ENCODE measurements around the gene NRDC. TPM values are rescaled to one million over a fixed set of nuclear protein-coding genes. Genes with fewer than 3 reads are reported as not detected.

NRDC gene
- total and polyA plus RNA-seq, 2 of the 8 experiments (the other 6 are each of a cell fraction or from before 2014, with no cell fraction given) = 70.2 to 182 TPM

GRCh38 chr1:51837243-51837642, 41.3 kb downstream of the NRDC start:
- no peaks in the 10 kb centered on the region for H3K9me3 ChIP-seq (ENCODE audit: insufficient read depth in 2 of 2, low read depth in 1 of 2, low read length in 1 of 2)
- no peak overlapping the region for H4K5ac ChIP-seq (ENCODE audit: insufficient read length, low read depth, low read length)
- ChIA-PET POLR2A (ENCODE audit: partially characterized antibody) (interaction anchor here (1.2 kb wide), 1 partner anchor 43 kb away, joined by 3 read pairs; no protein-coding TSS in a partner anchor), CTCF (ENCODE audit: partially characterized antibody) (no interaction called here)
- no peak overlapping the region for H4K8ac ChIP-seq (ENCODE audit: extremely low read depth, insufficient read depth, low read length)
- no peaks in the 10 kb centered on the region for H4K20me1 ChIP-seq (replicated peaks in 1 of 2; ENCODE audit: control insufficient read depth in 1 of 2, insufficient read depth in 2 of 2, low read length in 2 of 2)
- DNase-seq (ENCODE audit: low read depth in 1 of 2, low spot score in 2 of 2) (no peak), FAIRE-seq (no peak)
- H3K27me3 ChIP-seq (replicated peaks in 1 of 4; ENCODE audit: control insufficient read depth in 3 of 4, extremely low read depth in 1 of 4, insufficient read depth in 3 of 4, low read length in 3 of 4) = no peaks in the 10 kb centered on the region
- peaks cover 8 to 32% (median 13%) of the 10 kb centered on the region in 4 experiments; a peak in 7 of 8 replicates for H3K36me3 ChIP-seq (ENCODE audit: control insufficient read depth in 2 of 4, insufficient read depth in 4 of 4, low read length in 3 of 4)
- no peak overlapping the region for H3K14ac ChIP-seq (ENCODE audit: insufficient read length)
- no peak overlapping the region for H4K91ac ChIP-seq (replicated peaks; ENCODE audit: insufficient read length, low read length)
- no peak overlapping the region for H3K27ac ChIP-seq (ENCODE audit: low read depth, low read length)
- no peak overlapping the region for H2BK20ac ChIP-seq (ENCODE audit: low read length)
- H3K79me1 ChIP-seq (ENCODE audit: low read depth, low read length) = no peaks in the 10 kb centered on the region
- peaks cover 0 to 7% of the 10 kb centered on the region in 2 experiments; a peak in 2 of 4 replicates for H3K79me2 ChIP-seq (ENCODE audit: control insufficient read depth in 1 of 2, insufficient read depth in 2 of 2, low read length in 2 of 2)
- no peak overlapping the region for H2BK5ac ChIP-seq (ENCODE audit: low read depth, low read length)
- no peak overlapping the region for H2BK15ac ChIP-seq (ENCODE audit: low read length)
- H3K56ac ChIP-seq (replicated peaks; ENCODE audit: insufficient read length, low read depth, low read length) = no peak overlapping the region
- H3K23me2 ChIP-seq (ENCODE audit: low read depth, low read length) = no peaks in the 10 kb centered on the region
- no peak overlapping the region for H3K18ac ChIP-seq (ENCODE audit: extremely low read depth, low read length)
- no peak overlapping the region for H2BK12ac ChIP-seq (ENCODE audit: low read depth, low read length)
- no peak overlapping the region for H3K4me2 ChIP-seq (ENCODE audit: insufficient read depth in 1 of 2, low read depth in 2 of 2, low read length in 2 of 2)
- no peak overlapping the region for H3K9ac ChIP-seq (replicated peaks in 1 of 4; ENCODE audit: extremely low read depth in 1 of 4, low read depth in 3 of 4, low read length in 3 of 4)
- H3K4me1 ChIP-seq (replicated peaks in 1 of 4; ENCODE audit: control insufficient read depth in 3 of 4, insufficient read depth in 4 of 4, low read length in 3 of 4) = no peaks in the 10 kb centered on the region
- no peak overlapping the region for H3K4ac ChIP-seq (replicated peaks; ENCODE audit: insufficient read length, low read depth, low read length)
- H2AK5ac ChIP-seq (ENCODE audit: low read depth, low read length) = no peak overlapping the region
- H3K23ac ChIP-seq (ENCODE audit: insufficient read length) = no peak overlapping the region
- H2AFZ ChIP-seq (ENCODE audit: low read length) = no peak overlapping the region
- H3K4me3 ChIP-seq (ENCODE audit: extremely low read depth in 1 of 4, insufficient read depth in 2 of 4, low read depth in 3 of 4, low read length in 4 of 4) = no peak overlapping the region
- no peak for TF ChIP-seq BRCA1 (IDR thresholded peaks at IDR 0.05; ENCODE audit: low read depth, low read length)
- no peak for TF ChIP-seq YY1 (IDR thresholded peaks at IDR 0.05; ENCODE audit: low read depth, low read length)
- no peak for TF ChIP-seq SUZ12 (IDR thresholded peaks at IDR 0.05; ENCODE audit: low read length)
- TF ChIP-seq HDAC6 (IDR thresholded peaks at IDR 0.05; ENCODE audit: low read depth, low read length) = no peak
- TF ChIP-seq RNF2 (IDR thresholded peaks at IDR 0.05; ENCODE audit: borderline replicate concordance, low read depth, low read length, missing control alignments, poor library complexity, severe bottlenecking) = no peak
- TF ChIP-seq BCL11A (IDR thresholded peaks at IDR 0.05; ENCODE audit: low read depth in 2 of 2, low read length in 2 of 2) = no peak
- TF ChIP-seq CEBPB (IDR thresholded peaks at IDR 0.05; ENCODE audit: low read depth, low read length) = no peak
- no peak for TF ChIP-seq POU5F1 (IDR thresholded peaks at IDR 0.05; ENCODE audit: low read depth, low read length)
- no peak for TF ChIP-seq RFX5 (IDR thresholded peaks at IDR 0.05; ENCODE audit: borderline replicate concordance, low read depth, low read length)
- TF ChIP-seq HDAC2 (IDR thresholded peaks at IDR 0.05; ENCODE audit: borderline replicate concordance in 1 of 2, low read depth in 2 of 2, low read length in 2 of 2) = no peak
- TF ChIP-seq CHD2 (IDR thresholded peaks at IDR 0.05; ENCODE audit: low read length) = no peak
- TF ChIP-seq EGR1 (IDR thresholded peaks at IDR 0.05; ENCODE audit: borderline replicate concordance, low read depth, low read length) = no peak
- TF ChIP-seq SIRT6 (IDR thresholded peaks at IDR 0.05; ENCODE audit: low read length) = no peak
- no peak for TF ChIP-seq GTF2F1 (IDR thresholded peaks at IDR 0.05; ENCODE audit: borderline replicate concordance, low read depth, low read length)
- TF ChIP-seq KDM4A (IDR thresholded peaks at IDR 0.05; ENCODE audit: low read depth, low read length, severe bottlenecking) = no peak
- 88% methylated on average over 1 of the region's 1 CpG; no CpG with 5 or more reads in 1 of the 2 experiments for WGBS, 2 experiments (ENCODE audit: extremely low coverage in 1 of 2, insufficient coverage in 1 of 2, insufficient read length in 1 of 2, insufficient replicate concordance in 2 of 2, low coverage in 1 of 2, low lambda C conversion rate in 2 of 2, missing lambda C conversion rate in 1 of 2)
- H2BK120ac ChIP-seq (replicated peaks; ENCODE audit: low read depth, low read length) = no peak overlapping the region

Data from H1 (cell line).